Measurements from ENCODE around the gene ASRGL1.
A peak's percentile ranks its signal among the peaks of the same experiment; 100 is the strongest.
"Not testable (repeated sequence)": the region's sequence is repeated elsewhere in the genome, so short reads cannot be mapped to it uniquely, and the experiment has no call there.

Gene ASRGL1
- 1.3 to 2.7 (median 1.6) reads per million in 4 experiments for total RNA-seq

GRCh38 chr11:62337303-62338181 is at the start of gene ASRGL1:
ASRGL1 (plus strand) TSS chr11:62337448; CDS start chr11:62337978, 530 bp downstream.
- DNase-seq, result peak; percentile 76

GRCh38 chr11:62295504-62295903 is 41.7 kb upstream of the ASRGL1 start:
- DNase-seq, result no peak

- DNase-seq, result no peak
Measured at GRCh38 chr11:62298975-62299374, 38.3 kb upstream of the ASRGL1 start, which contains the start of gene SCGB1D4. SCGB1D4 (minus strand) TSS chr11:62299075; CDS start chr11:62299010, 65 bp downstream.

GRCh38 chr11:62306227-62306626 is 31.0 kb upstream of the ASRGL1 start:
- no peak for DNase-seq

- DNase-seq, result no peak
Measured at GRCh38 chr11:62307950-62308349, 29.3 kb upstream of the ASRGL1 start.

- DNase-seq, result no peak
Measured at GRCh38 chr11:62309991-62310390, 27.3 kb upstream of the ASRGL1 start.

DNA sequence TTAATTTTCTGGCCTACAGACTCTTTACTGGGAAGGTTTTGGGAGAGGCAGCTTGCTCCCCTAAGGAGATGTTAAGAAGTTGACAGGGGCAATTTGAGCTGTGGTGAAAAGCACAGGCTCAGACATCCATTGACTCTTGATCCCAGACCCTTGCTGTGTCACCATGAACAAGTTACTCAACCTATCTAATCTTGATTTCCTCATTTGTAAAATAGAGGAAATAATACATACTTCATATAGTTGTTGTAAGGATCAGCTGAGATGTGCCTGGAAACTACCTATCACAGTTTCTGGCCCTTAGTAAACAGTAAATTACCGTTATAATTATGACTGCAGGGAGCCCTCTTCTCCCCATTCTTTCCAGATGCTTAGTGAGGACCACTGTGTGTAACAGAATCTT is 21.8 kb upstream of the ASRGL1 start:
- DNase-seq, result no peak

DNA sequence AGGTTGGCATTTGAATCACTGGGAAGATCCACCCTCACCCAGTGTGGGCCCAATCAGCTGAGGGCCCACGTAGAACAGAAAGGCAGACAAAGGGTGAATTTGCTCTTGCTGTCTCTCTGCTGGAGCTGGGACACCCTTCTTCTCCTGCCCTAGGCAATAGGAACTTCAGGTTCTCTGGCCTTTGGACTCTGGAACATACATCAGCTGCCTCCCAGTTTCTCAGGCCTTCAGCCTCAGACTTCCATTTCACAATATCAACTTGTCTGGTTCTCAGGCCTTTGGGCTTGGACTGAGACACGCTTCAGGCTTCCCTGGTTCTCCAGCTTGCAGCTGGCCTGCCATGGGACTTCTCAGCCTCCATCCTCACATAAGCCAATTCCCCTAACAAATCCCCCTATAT is 14.7 kb upstream of the ASRGL1 start:
- no peak for DNase-seq

DNA sequence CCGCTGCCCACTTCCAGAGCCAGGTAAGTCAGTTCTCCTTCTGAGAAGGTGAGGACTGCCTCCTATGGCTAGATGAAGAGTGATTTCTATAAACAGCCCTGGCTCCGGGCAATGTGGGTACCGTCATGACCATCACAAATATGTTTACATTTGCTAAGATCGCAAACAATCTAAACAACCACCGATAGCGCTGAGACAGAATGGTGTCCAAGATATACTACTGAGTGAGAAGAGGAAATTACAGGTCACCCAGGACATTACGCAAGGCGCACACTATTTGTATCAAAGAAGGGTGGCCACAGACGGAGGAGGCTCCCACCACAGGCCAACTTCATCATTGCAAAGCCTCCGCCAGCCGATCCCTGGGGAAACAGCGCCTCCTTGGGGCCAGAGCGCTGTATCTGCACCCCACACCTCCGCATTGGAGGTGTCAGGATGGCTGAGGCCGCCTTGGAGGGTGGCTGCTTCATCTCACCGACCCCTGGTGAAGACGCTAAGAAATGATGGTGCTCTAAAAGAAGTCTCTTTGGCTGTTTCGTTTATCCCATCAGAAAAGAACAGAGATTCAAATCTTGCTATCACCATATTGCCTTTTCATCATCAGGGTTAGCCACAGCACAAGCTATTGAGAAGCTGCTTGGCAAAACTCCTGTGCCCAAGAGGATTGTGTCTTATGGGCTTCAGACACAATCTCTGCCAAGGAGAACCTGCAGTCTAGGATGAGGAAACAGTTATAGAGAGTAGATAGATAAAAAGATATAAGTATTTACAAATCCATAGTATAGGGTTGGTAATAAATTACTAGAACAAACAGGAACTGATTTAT is 12.3 kb upstream of the ASRGL1 start:
- DNase-seq, result peak; percentile 39

GRCh38 chr11:62325781-62326180 is 11.5 kb upstream of the ASRGL1 start:
- not testable (repeated sequence) for DNase-seq

- DNase-seq, result not testable (repeated sequence)
Measured at GRCh38 chr11:62326719-62327118, 10.5 kb upstream of the ASRGL1 start.

GRCh38 chr11:62327541-62327940 is 9.7 kb upstream of the ASRGL1 start:
- not testable (repeated sequence) for DNase-seq

GRCh38 chr11:62331264-62331663 is 6.0 kb upstream of the ASRGL1 start:
- not testable (repeated sequence) for DNase-seq

- DNase-seq, result no peak
Measured at GRCh38 chr11:62333768-62334167, 3.5 kb upstream of the ASRGL1 start.

- not testable (repeated sequence) for DNase-seq
Measured at GRCh38 chr11:62336949-62337302, 322 bp upstream of the ASRGL1 start.

GRCh38 chr11:62338218-62338617 is 970 bp downstream of the ASRGL1 start:
- no peak for DNase-seq

DNA sequence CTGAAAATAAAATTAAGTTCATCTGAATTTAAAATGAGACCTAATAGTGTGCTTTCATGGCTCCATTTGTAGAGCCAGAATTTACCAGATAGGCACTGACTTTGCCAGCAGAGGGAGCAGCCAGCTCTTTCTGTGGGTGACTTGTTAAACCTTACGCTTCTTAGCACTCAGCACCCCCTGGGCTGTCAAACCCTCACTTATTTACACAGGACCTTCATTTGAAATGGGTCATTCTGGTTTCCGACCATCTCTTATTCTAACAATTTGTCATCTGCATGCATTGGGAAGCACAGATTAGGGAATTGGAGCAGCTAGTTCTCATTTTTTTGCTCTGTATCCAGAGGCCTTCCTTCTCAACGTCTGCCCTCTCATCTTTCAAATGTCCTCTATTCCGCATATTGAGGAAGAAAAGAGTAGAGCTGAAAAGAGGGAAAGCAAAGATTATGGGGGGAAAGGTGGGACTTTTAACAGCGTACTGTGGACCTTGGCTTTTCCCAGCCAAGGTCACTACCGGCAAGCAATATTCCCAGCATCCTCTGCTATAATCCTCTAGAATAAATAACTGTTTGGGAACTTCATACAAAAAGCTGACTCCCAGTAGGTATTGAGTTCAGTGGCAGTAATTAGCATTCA is 3.1 kb downstream of the ASRGL1 start:
- DNase-seq, result peak; percentile 28

GRCh38 chr11:62341588-62341987 is 4.3 kb downstream of the ASRGL1 start:
- DNase-seq, result no peak

DNA sequence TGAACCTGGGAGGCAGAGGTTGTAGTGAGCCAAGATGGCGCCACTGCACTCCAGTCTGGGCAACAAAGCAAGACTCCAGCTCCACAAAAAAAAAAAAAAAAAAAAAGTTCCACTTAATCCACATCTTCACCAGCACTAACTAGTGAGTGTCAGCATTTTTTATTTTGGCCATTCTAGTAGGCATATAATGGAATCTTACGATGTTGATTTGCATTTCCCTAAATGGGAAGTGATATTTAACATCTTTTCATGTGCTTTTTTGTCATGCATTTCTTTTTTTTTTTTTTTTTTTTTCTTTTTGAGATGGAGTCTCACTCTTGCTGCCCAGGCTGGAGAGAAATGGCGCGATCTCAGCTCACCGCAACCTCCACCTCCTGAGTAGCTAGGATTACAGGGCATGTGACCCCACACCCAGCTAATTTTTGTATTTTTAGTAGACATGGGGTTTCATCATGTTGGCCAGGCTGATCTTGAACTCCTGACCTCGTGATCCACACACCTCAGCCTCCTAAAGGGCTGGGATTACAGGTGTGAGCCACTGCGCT is 6.5 kb downstream of the ASRGL1 start:
- DNase-seq, result not testable (repeated sequence)

DNA sequence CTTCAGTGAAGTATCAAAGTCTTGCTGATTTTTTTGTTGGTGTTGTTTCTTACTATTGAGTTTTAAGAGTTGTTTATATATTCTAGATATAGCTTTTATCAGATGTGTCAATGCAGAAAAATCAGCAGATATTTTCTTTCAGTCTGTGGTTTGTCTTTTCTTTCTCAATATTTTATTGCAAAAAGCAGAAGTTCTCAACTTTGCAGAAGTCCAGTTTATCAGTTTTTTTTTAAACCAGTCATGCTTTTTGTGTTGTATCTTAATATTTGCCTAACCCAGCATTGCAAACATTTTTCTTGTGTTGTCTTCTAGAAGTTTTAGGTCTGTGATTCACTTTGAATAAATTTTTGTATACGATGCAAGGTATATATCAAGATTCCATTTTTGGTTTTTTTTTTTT is 7.0 kb downstream of the ASRGL1 start:
- DNase-seq, result no peak

- DNase-seq, result no peak
Measured at GRCh38 chr11:62345861-62346260, 8.6 kb downstream of the ASRGL1 start.

Measured in effector CD8-positive, alpha-beta T cell (primary cell).